ENCODE measurements around the gene IL27RA.
"Not testable (repeated sequence)": the region's sequence is repeated elsewhere in the genome, so short reads cannot be mapped to it uniquely, and the experiment has no call there.

The IL27RA gene

DNA sequence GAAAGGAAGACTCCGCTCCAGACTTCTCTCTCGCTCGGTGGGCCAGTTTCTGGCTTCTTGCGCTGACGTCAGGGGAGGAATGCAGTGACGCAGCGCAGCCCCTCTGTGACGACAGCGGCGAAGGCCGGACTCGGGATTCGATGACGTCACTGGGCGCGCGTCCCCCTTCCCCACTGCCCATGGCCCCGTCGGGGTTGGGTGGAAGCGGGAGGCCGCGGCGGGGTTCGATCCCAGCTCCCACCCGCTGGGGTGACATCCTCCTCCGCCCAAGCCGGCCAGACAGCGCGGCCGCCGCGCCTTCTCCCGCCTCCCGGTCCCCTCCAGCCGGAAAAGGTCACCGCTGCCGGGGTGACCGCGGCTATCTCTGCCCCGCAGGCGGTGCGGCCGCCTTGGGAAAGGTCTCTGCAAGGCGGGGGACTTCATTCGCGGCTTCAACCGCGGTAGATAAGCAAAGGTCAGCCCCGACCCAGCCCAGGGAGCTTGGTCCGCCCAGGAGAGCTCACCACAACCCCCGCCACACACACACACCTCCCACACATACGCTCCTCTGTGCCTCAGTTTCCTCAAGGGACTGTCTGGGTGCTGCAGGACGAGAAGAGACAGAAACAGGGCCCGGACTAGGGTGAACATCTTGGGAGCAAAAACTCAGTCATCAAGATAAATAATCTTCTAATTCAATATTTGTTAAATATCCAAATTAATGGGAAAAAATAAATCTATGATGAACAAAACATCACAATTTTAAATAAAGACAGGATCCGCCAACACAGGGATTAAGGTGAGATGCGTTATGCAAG, 24.6 kb upstream of the IL27RA start:
- TF ChIP-seq, protein P1, sequence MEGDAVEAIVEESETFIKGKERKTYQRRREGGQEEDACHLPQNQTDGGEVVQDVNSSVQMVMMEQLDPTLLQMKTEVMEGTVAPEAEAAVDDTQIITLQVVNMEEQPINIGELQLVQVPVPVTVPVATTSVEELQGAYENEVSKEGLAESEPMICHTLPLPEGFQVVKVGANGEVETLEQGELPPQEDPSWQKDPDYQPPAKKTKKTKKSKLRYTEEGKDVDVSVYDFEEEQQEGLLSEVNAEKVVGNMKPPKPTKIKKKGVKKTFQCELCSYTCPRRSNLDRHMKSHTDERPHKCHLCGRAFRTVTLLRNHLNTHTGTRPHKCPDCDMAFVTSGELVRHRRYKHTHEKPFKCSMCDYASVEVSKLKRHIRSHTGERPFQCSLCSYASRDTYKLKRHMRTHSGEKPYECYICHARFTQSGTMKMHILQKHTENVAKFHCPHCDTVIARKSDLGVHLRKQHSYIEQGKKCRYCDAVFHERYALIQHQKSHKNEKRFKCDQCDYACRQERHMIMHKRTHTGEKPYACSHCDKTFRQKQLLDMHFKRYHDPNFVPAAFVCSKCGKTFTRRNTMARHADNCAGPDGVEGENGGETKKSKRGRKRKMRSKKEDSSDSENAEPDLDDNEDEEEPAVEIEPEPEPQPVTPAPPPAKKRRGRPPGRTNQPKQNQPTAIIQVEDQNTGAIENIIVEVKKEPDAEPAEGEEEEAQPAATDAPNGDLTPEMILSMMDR (conservative IDR thresholded peaks at IDR 0.05) = no peak
- peak overlapping the region; percentile 90 for H3K27ac ChIP-seq

DNA sequence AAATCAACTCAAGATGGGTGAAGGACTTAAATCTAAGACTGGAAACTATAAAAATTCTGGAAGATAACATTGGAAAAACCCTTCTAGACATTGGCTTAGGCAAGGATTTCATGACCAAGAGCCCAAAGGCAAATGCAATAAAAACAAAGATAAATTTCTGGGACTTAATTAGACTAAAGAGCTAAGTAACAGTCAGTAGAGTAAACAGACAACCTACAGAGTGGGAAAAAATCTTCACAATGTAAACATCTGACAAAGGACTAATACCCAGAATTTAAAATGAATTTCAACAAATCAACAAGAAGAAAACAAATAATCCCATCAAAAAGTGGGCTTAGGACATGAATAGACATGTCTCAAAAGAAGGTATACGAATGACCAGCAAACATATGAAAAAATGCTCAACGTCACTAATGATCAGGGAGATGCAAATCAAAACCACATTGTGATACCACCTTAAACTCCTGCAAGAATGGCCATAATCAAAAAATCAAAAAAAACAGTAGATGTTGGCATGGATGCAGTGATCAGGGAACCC, 19.1 kb upstream of the IL27RA start:
- TF ChIP-seq, protein P1 (conservative IDR thresholded peaks at IDR 0.05) = no peak
- no peak overlapping the region for H3K27ac ChIP-seq

DNA sequence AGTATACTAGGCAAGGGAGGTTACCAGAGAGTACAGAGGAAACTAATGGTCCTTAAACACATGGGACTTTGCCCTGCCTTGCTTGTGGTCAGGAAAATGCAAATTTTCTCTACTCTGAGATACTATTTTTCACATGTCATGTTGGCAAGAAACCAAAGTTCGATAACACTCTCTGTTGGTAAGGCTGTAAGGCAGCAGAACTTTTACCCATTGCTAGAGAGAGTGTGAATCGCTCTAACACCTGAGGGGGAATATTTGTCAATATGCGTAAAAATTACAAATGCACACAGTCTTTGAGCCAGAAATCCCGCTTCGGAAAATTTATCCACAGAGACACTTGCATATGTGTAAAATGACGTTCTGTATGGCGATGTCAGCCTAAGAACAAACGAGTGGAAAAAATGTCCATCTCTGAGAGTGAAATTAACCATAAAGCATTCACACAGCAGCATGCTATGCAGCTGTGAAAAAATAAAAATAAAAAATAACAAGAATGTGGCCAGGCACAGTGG, 16.0 kb upstream of the IL27RA start:
- TF ChIP-seq, protein P1 (conservative IDR thresholded peaks at IDR 0.05) = no peak
- no peak overlapping the region for H3K27ac ChIP-seq

- no peak overlapping the region for H3K27ac ChIP-seq
- TF ChIP-seq, protein P1 (conservative IDR thresholded peaks at IDR 0.05) = no peak
Measured at GRCh38 chr19:14019100-14019499, 12.5 kb upstream of the IL27RA start.

DNA sequence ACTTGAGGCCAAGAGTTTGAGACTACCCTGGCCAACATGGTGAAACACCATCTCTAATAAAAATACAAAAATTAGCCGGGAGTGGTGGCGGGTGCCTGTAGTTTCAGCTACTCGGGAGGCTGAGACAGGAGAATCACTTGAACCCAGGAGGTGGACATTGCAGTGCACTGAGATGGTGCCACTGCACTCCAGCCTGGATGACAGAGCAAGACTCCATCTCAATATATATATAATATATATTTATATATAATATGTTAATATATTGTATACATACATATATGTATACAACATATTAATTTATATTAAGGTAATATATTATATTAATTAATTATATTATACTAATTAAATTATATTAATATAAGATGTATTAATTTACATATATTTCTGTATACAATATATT, 11.8 kb upstream of the IL27RA start:
- H3K27ac ChIP-seq = not testable (repeated sequence)

- no peak overlapping the region for H3K27ac ChIP-seq
- TF ChIP-seq, protein P1 (conservative IDR thresholded peaks at IDR 0.05) = no peak
Measured at GRCh38 chr19:14021474-14021873, 10.1 kb upstream of the IL27RA start.

DNA sequence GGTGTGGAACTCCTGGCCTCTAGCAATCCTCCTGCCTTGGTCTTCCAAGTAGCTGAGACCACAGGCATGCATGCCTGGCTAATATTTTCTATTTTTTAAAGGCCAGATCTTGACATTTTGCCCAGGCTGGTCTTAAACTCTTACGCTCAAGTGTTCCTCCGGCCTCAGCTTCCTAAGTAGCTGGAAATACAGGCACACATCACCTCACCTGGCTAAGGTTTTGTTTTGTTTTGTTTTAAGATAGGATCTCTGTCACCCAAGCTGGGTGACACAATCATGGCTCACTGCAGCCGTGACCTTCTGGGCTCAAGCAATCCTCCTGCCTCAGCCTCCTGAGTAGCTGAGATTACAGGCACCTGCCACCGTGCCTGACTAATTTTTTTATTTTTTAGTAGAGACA, 9.1 kb upstream of the IL27RA start:
- H3K27ac ChIP-seq = no peak overlapping the region
- TF ChIP-seq, protein P1 (conservative IDR thresholded peaks at IDR 0.05) = no peak

Measured in VCaP (cell line).